GDM1 (cell line): ENCODE results near the gene EZR.
A peak's percentile ranks its signal among the peaks of the same experiment; 100 is the strongest.
"Not testable (repeated sequence)": the region's sequence is repeated elsewhere in the genome, so short reads cannot be mapped to it uniquely, and the experiment has no call there.

Experiments used
- DNase-seq: peaks from one replicate; lab custom pipeline; 2025; lab: John Stamatoyannopoulos, UW

The EZR gene

GRCh38 chr6:158797331-158798310 lies 21.5 kb downstream of the EZR start:
- no peak for DNase-seq

- DNase-seq = no peak
Observed at GRCh38 chr6:158796353-158796752, 22.8 kb downstream of the EZR start.

GRCh38 chr6:158795516-158795915 lies 23.7 kb downstream of the EZR start:
- no peak for DNase-seq

GRCh38 chr6:158793432-158793831 lies 25.7 kb downstream of the EZR start:
- no peak for DNase-seq

- not testable (repeated sequence) for DNase-seq
Observed at GRCh38 chr6:158792505-158792904, 26.7 kb downstream of the EZR start.

GRCh38 chr6:158791274-158791855 lies 27.8 kb downstream of the EZR start:
- DNase-seq = no peak

GRCh38 chr6:158789115-158789917 lies 29.9 kb downstream of the EZR start:
- peak; percentile 53 for DNase-seq

- DNase-seq = no peak
Observed at GRCh38 chr6:158787395-158787794, 31.8 kb downstream of the EZR start.

GRCh38 chr6:158786645-158787304 lies 32.4 kb downstream of the EZR start:
- DNase-seq = no peak

- DNase-seq = no peak
Observed at GRCh38 chr6:158785036-158785435, 34.1 kb downstream of the EZR start.

GRCh38 chr6:158784505-158784904 lies 34.7 kb downstream of the EZR start:
- DNase-seq = no peak

GRCh38 chr6:158783851-158784250 lies 35.3 kb downstream of the EZR start:
- DNase-seq = no peak

GRCh38 chr6:158783167-158783450 lies 36.1 kb downstream of the EZR start:
- DNase-seq = no peak

- no peak for DNase-seq
Observed at GRCh38 chr6:158782432-158783166, 36.6 kb downstream of the EZR start.

GRCh38 chr6:158781692-158782373 lies 37.3 kb downstream of the EZR start:
- no peak for DNase-seq

GRCh38 chr6:158780988-158781691 lies 38.0 kb downstream of the EZR start:
- DNase-seq = no peak

GRCh38 chr6:158780246-158780884 lies 38.8 kb downstream of the EZR start:
- DNase-seq = no peak

- DNase-seq = no peak
Observed at GRCh38 chr6:158778005-158778527, 41.1 kb downstream of the EZR start.

GRCh38 chr6:158777510-158777909 lies 41.7 kb downstream of the EZR start:
- no peak for DNase-seq

- DNase-seq = no peak
Observed at GRCh38 chr6:158776737-158777136, 42.4 kb downstream of the EZR start.
